ENCODE results near the gene MINK1. TPM values are rescaled to one million over a fixed set of nuclear protein-coding genes. Genes with fewer than 3 reads are reported as not detected.
"Not testable (repeated sequence)": the region's sequence is repeated elsewhere in the genome, so short reads cannot be mapped to it uniquely, and the experiment has no call there.

The MINK1 gene
- total RNA-seq, 1 donor from 2014 or later, result 45.6 TPM

DNA sequence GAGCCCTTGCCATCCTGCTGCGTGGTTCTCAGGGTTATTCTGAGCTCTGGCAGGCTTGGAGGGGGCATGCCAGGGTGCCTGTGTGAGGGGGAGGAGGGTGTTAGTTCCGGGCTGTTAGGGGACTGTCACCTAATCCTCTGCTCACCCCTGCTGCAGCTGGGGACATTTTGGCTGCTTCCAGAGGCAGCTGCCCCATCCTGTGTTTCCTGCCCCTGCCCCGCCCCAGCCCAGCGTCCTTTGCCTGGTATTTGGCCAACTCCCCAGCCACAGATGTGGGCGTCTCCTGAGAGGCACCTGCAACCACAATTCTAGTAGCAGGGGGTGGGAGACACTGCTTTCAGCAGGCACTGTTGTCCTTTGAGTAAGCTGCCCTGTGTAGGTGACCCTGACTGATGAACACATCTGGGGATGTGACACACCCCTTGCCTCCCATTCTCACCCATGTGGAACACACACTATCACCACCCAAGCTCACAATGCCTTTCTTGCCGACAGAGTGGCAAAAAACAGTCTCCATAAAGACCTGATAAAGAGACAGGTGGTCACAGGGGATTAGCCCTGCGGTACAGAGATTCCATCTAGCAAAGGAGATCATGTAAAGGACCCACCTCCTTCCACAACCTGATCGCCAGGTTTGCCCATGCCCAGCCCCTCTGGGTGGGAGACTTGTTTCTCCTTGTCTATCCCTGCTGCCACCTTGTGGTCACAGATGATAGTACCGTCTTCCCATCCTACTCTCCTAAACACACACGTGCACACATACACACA, 70.1 kb downstream of the MINK1 start, which contains the start of gene CHRNE:
CHRNE (minus strand) TSS at position 48 of the 768 bp plus-strand sequence; CDS start at position 13, 35 bp downstream.
- H3K27ac ChIP-seq, result peak within 1 kb of the TSS in 1 of 2 donors; percentile 11
- peak within 1 kb of the TSS in 1 of 2 donors; percentile 5 for H3K4me3 ChIP-seq
- H3K36me3 ChIP-seq, result no peaks in the 10 kb centered on the region
- H3K9me3 ChIP-seq, result no peaks in the 10 kb centered on the region
- H3K27me3 ChIP-seq, result peaks cover 7% of the 10 kb centered on the region
- H3K4me1 ChIP-seq, result peaks cover 3 to 6% of the 10 kb centered on the region in 2 donors
- TF ChIP-seq, protein P1, sequence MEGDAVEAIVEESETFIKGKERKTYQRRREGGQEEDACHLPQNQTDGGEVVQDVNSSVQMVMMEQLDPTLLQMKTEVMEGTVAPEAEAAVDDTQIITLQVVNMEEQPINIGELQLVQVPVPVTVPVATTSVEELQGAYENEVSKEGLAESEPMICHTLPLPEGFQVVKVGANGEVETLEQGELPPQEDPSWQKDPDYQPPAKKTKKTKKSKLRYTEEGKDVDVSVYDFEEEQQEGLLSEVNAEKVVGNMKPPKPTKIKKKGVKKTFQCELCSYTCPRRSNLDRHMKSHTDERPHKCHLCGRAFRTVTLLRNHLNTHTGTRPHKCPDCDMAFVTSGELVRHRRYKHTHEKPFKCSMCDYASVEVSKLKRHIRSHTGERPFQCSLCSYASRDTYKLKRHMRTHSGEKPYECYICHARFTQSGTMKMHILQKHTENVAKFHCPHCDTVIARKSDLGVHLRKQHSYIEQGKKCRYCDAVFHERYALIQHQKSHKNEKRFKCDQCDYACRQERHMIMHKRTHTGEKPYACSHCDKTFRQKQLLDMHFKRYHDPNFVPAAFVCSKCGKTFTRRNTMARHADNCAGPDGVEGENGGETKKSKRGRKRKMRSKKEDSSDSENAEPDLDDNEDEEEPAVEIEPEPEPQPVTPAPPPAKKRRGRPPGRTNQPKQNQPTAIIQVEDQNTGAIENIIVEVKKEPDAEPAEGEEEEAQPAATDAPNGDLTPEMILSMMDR (IDR thresholded peaks at IDR 0.05), result peak; percentile 59 to 75 (median 72)
- peak in 1 of 2 donors; percentile 90 for DNase-seq (ENCODE audit: low spot score in 2 of 2)
- intact Hi-C loops (cut with DNase I), result loop anchor here (2.0 to 5.0 kb wide), 2 partner anchors 36 to 171 kb away; partner anchors contain the start of gene MED11

DNA sequence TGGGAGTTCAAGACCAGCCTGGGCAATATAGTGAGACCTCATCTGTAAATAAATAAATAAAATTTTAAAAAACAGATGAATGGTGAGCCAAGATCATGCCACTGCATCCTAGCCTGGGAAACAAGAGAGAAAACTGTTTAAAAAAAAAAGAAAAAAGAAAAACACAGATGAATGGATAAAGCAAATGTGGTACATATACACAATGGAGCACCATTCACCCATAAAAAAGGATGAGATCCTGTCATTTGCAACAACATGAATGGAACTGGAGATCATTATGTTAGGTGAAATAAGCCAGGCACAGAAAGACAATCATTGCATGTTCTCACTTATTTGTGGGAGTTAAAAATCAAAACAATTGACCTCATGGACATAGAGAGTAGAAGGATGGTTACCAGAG, 73.5 kb downstream of the MINK1 start:
- H3K27me3 ChIP-seq; H3K9me3 ChIP-seq; H3K27ac ChIP-seq; H3K4me1 ChIP-seq; H3K36me3 ChIP-seq; H3K4me3 ChIP-seq; DNase-seq (ENCODE audit: low spot score in 2 of 2): not testable (repeated sequence)
- intact Hi-C loops (cut with DNase I), result loop anchor here (5.0 kb wide), 1 partner anchor 81 kb away; the partner anchor contains the start of gene CAMTA2

DNA sequence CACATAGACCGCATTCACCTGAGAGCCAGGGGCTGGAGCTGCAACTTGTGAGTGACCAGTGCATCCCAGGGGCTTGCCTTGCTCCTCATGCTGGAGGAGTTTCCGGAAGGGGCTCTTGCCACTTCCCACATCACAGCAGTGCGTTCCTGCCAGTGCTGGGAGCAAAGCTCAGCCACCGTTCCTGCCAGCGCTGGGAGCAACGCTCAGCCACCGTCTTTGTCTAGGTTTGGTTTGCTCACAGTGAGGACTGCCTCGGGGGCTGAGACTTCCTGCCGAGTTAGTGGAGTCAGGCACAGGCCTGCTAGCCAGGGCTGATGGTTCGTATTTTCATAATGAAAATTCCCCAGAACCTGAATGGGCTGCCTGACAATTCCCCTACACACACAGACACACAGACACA, 75.2 kb downstream of the MINK1 start:
- Histone ChIP-seq H3K36me3 (no peaks in the 10 kb centered on the region), H3K27me3 (no peaks in the 10 kb centered on the region), H3K4me1 (peaks cover 0 to 8% of the 10 kb centered on the region in 2 donors), H3K9me3 (no peaks in the 10 kb centered on the region), H3K27ac (peak overlapping the region in 1 of 2 donors; percentile 49), H3K4me3 (no peak overlapping the region)
- intact Hi-C loops (cut with DNase I), result loop anchor here (5.0 kb wide), 1 partner anchor 79 kb away; the partner anchor contains the start of gene CAMTA2
- TF ChIP-seq, protein P1 (IDR thresholded peaks at IDR 0.05), result no peak
- no peak for DNase-seq (ENCODE audit: low spot score in 2 of 2)

DNA sequence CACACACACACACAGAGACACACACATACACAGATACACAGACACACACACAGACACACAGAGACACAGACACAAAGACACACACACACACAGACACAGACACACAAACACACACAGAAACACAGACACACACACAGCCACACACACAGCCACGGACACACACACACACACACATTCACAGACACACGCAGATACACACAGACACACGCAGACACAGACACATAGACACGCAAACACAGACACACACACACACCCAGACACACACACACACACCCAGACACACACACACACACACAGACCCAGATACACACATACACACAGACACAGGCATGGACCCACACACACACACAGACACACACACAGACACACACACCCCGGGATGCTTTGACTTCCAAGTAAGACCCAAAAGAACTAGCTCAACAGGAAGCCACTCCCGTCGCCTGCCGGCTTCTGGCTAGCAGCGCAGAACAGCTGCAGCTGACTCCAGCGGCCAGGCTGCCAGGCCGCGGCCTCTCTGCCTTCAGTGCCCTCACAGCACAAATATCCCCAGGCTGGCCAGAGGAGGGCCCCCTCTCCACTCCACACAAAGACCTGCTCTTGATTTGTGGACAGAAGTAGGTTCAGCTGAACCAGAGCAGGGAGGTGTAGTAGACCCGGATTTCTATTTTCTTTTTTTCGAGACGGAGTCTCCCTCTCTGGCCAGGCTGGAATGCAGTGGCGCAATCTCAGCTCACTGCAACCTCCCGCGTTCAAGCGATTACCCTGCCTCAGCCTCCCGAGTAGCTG, 75.8 kb downstream of the MINK1 start:
- Histone ChIP-seq H3K9me3 (no peaks in the 10 kb centered on the region), H3K4me1 (peaks cover 0 to 8% of the 10 kb centered on the region in 2 donors), H3K27ac (peak overlapping the region; percentile 4 to 49), H3K4me3 (no peak overlapping the region), H3K27me3 (no peaks in the 10 kb centered on the region), H3K36me3 (no peaks in the 10 kb centered on the region)
- intact Hi-C loops (cut with DNase I), result loop anchor here (1.0 to 5.0 kb wide), 3 partner anchors 59 to 153 kb away; partner anchors contain the start of gene CAMTA2
- TF ChIP-seq, protein P1 (IDR thresholded peaks at IDR 0.05), result peak; percentile 85 to 94 (median 89)
- peak; percentile 72 to 94 for DNase-seq (ENCODE audit: low spot score in 2 of 2)

DNA sequence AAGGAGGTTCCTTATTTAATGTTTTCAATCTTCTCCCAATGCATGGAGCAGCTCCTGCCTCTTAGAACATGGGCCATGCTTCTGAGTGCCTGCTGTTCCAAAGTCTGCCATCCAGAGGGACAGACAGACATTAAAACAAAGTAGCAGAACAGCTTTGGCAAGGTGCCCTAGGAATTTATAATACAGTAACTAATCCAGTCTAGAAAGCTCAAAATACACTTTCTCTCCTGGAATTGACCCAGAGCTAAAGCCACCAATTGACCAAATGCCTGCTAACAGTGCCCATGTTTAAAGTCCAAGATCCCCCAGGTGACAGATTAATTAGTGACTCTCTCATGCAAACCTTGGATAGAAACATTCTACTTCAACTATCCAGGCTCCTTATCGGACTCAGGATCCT, 80.9 kb downstream of the MINK1 start:
- H3K27ac ChIP-seq, result no peak overlapping the region
- TF ChIP-seq, protein P1 (IDR thresholded peaks at IDR 0.05), result no peak
- intact Hi-C loops (cut with DNase I), result no loop called here

DNA sequence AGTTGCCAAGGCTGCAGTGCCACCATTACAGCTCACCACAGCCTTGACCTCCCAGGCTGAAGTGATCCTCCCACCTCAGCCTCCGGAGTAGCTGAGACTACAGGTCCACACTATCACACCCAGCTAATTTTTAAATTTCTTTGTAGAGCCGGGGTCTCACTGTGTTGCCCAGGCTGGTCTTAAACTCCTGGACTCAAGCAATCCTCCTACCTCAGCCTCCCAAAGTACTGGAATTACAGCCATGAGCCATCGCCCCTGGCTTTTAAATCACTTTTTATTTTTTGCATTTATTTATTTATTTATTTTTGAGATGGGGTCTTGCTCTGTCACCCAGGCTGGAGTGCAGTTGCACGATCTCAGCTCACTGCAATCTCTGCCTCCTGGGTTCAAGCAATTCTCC, 81.4 kb downstream of the MINK1 start:
- H3K4me3 ChIP-seq; DNase-seq (ENCODE audit: low spot score in 2 of 2); H3K27ac ChIP-seq; intact Hi-C loops (cut with DNase I); H3K4me1 ChIP-seq; H3K27me3 ChIP-seq; H3K9me3 ChIP-seq; H3K36me3 ChIP-seq: not testable (repeated sequence)

More for the DNA sequence above, 80.9 kb downstream of the MINK1 start:
- Histone ChIP-seq H3K27me3 (no peaks in the 10 kb centered on the region), H3K36me3 (no peaks in the 10 kb centered on the region), H3K9me3 (no peaks in the 10 kb centered on the region), H3K4me1 (peaks cover 0 to 5% of the 10 kb centered on the region in 2 donors), H3K4me3 (no peak overlapping the region)
- DNase-seq (ENCODE audit: low spot score in 2 of 2), result no peak
